GM18907 (cell line): ENCODE results near the gene PRMT3.
A peak's percentile ranks its signal among the peaks of the same experiment; 100 is the strongest.
"Not testable (repeated sequence)": the region's sequence is repeated elsewhere in the genome, so short reads cannot be mapped to it uniquely, and the experiment has no call there.

ENCODE experiments used
- ATAC-seq: cut with Tn5 transposase; IDR thresholded peaks from one replicate; pipeline ENCODE4 v1.9.1; 2021; ENCODE audit warnings: mild to moderate bottlenecking, moderate library complexity; ENCODE audit not compliant: unreplicated experiment

The PRMT3 gene

GRCh38 chr11:20387261-20388095 is at the start of gene PRMT3:
TSS of gene PRMT3 (plus strand) at chr11:20387716. CDS start at chr11:20387747, 31 bp downstream.
- peak; percentile 85 for ATAC-seq

GRCh38 chr11:20342347-20343141 is 45.0 kb upstream of the PRMT3 start:
- no peak for ATAC-seq

- ATAC-seq: no peak
Observed at GRCh38 chr11:20351136-20351535, 36.4 kb upstream of the PRMT3 start.

- ATAC-seq: no peak
Observed at GRCh38 chr11:20351751-20352262, 35.7 kb upstream of the PRMT3 start.

- peak; percentile 54 for ATAC-seq
Observed at GRCh38 chr11:20353829-20354434, 33.6 kb upstream of the PRMT3 start.

GRCh38 chr11:20355221-20356219 is 32.0 kb upstream of the PRMT3 start:
- peak; percentile 92 for ATAC-seq

GRCh38 chr11:20357150-20357549 is 30.4 kb upstream of the PRMT3 start:
- ATAC-seq: no peak

GRCh38 chr11:20360650-20361049 is 26.9 kb upstream of the PRMT3 start:
- no peak for ATAC-seq

GRCh38 chr11:20362481-20362880 is 25.0 kb upstream of the PRMT3 start:
- no peak for ATAC-seq

- no peak for ATAC-seq
Observed at GRCh38 chr11:20363149-20363499, 24.4 kb upstream of the PRMT3 start.

GRCh38 chr11:20363500-20364340 is 23.8 kb upstream of the PRMT3 start, which contains the start of gene HTATIP2:
TSS of gene HTATIP2 (plus strand) at chr11:20363714. CDS start at chr11:20364238, 524 bp downstream.
- ATAC-seq: peak; percentile 95

GRCh38 chr11:20364341-20364792 is 23.1 kb upstream of the PRMT3 start:
- ATAC-seq: no peak

GRCh38 chr11:20365465-20365864 is 22.1 kb upstream of the PRMT3 start:
- ATAC-seq: not testable (repeated sequence)

GRCh38 chr11:20367313-20367948 is 20.1 kb upstream of the PRMT3 start:
- ATAC-seq: no peak

- ATAC-seq: no peak
Observed at GRCh38 chr11:20368438-20368837, 19.1 kb upstream of the PRMT3 start.

- ATAC-seq: no peak
Observed at GRCh38 chr11:20369826-20370225, 17.7 kb upstream of the PRMT3 start.

GRCh38 chr11:20372081-20372626 is 15.4 kb upstream of the PRMT3 start:
- no peak for ATAC-seq

- ATAC-seq: no peak
Observed at GRCh38 chr11:20373147-20373546, 14.4 kb upstream of the PRMT3 start.
